HT1080 (cell line): ENCODE measurements around the gene ROR1. TPM values are rescaled to one million over a fixed set of nuclear protein-coding genes. Genes with fewer than 3 reads are reported as not detected.
A peak's percentile ranks its signal among the peaks of the same experiment; 100 is the strongest.

Experiments used
- DNase-seq: peaks from one replicate; pipeline ENCODE4 v3.0.0-alpha.2; 2015; ENCODE audit warnings: low read depth
- total RNA-seq: library from RNA; depleted of rRNA; stranded (reverse); fragments of >200 nt; shearing (Covaris generic); gene quantifications from 2 replicates; pipeline ENCODE4 v1.2.3, GENCODE V29; 2014

Gene ROR1
- total RNA-seq, 1 experiment from 2014 or later: 2.9 TPM

GRCh38 chr1:63928186-63929105, 154.6 kb downstream of the ROR1 start:
- DNase-seq: no peak

GRCh38 chr1:63929106-63929478, 155.3 kb downstream of the ROR1 start:
- DNase-seq: no peak

- DNase-seq: peak; percentile 20
Observed at GRCh38 chr1:63931468-63931867, 157.7 kb downstream of the ROR1 start.

- DNase-seq: no peak
Observed at GRCh38 chr1:63934697-63935096, 160.9 kb downstream of the ROR1 start.

GRCh38 chr1:63935143-63935542, 161.3 kb downstream of the ROR1 start:
- DNase-seq: peak; percentile 13

- DNase-seq: no peak
Observed at GRCh38 chr1:63935553-63935952, 161.7 kb downstream of the ROR1 start.

GRCh38 chr1:63936276-63936675, 162.5 kb downstream of the ROR1 start:
- no peak for DNase-seq

- DNase-seq: no peak
Observed at GRCh38 chr1:63936801-63937200, 163.0 kb downstream of the ROR1 start.

GRCh38 chr1:63937461-63938022, 163.7 kb downstream of the ROR1 start:
- DNase-seq: no peak

GRCh38 chr1:63940440-63940839, 166.6 kb downstream of the ROR1 start:
- no peak for DNase-seq

GRCh38 chr1:63943393-63943792, 169.6 kb downstream of the ROR1 start:
- no peak for DNase-seq

- no peak for DNase-seq
Observed at GRCh38 chr1:63945943-63946342, 172.1 kb downstream of the ROR1 start.

- DNase-seq: no peak
Observed at GRCh38 chr1:63946866-63947491, 173.2 kb downstream of the ROR1 start.

- DNase-seq: no peak
Observed at GRCh38 chr1:63947904-63948303, 174.1 kb downstream of the ROR1 start.

GRCh38 chr1:63950023-63950422, 176.2 kb downstream of the ROR1 start:
- DNase-seq: no peak

GRCh38 chr1:63951059-63951946, 177.5 kb downstream of the ROR1 start:
- DNase-seq: no peak

- DNase-seq: no peak
Observed at GRCh38 chr1:63954187-63954586, 180.4 kb downstream of the ROR1 start.

GRCh38 chr1:63955370-63956145, 181.7 kb downstream of the ROR1 start:
- peak; percentile 13 for DNase-seq

- DNase-seq: no peak
Observed at GRCh38 chr1:63958556-63958955, 184.7 kb downstream of the ROR1 start.

- DNase-seq: no peak
Observed at GRCh38 chr1:63960326-63960725, 186.5 kb downstream of the ROR1 start.

- no peak for DNase-seq
Observed at GRCh38 chr1:63966016-63966415, 192.2 kb downstream of the ROR1 start.
